ENCODE results near the gene IL1RAP.

IL1RAP gene

DNA sequence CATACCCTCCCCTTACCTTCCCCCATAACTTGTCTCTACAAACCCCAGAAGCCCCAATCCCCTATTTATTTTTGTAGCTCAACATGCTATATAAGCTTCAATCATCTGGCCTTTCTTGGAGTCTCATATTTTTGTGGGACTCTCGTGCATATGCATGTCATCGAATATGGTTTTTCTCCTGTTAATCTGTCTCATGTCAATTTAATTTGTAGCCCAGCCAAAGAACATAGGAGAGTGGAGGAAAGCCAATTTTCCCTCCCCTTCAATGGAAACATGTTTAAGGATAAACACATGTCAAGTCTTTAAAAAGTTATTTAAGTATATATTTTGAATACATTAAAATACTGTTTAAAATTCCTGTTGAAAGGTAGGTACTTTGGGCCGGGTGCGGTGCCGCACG, 176.4 kb downstream of the IL1RAP start:
- H3K4me3 ChIP-seq (ENCODE audit: low read depth, low read length): no peak overlapping the region
- TF ChIP-seq MYC (IDR thresholded peaks at IDR 0.05; ENCODE audit: low read depth, low read length) (no peak), POLR2A (IDR thresholded peaks at IDR 0.05; ENCODE audit: extremely low read depth, insufficient read length) (no peak), MAX (IDR thresholded peaks at IDR 0.05; ENCODE audit: low read depth, low read length) (no peak)
- TF ChIP-seq, protein P1, sequence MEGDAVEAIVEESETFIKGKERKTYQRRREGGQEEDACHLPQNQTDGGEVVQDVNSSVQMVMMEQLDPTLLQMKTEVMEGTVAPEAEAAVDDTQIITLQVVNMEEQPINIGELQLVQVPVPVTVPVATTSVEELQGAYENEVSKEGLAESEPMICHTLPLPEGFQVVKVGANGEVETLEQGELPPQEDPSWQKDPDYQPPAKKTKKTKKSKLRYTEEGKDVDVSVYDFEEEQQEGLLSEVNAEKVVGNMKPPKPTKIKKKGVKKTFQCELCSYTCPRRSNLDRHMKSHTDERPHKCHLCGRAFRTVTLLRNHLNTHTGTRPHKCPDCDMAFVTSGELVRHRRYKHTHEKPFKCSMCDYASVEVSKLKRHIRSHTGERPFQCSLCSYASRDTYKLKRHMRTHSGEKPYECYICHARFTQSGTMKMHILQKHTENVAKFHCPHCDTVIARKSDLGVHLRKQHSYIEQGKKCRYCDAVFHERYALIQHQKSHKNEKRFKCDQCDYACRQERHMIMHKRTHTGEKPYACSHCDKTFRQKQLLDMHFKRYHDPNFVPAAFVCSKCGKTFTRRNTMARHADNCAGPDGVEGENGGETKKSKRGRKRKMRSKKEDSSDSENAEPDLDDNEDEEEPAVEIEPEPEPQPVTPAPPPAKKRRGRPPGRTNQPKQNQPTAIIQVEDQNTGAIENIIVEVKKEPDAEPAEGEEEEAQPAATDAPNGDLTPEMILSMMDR (IDR thresholded peaks at IDR 0.05; ENCODE audit: low read depth, low read length): no peak
- DNase-seq (ENCODE audit: low read depth): no peak

DNA sequence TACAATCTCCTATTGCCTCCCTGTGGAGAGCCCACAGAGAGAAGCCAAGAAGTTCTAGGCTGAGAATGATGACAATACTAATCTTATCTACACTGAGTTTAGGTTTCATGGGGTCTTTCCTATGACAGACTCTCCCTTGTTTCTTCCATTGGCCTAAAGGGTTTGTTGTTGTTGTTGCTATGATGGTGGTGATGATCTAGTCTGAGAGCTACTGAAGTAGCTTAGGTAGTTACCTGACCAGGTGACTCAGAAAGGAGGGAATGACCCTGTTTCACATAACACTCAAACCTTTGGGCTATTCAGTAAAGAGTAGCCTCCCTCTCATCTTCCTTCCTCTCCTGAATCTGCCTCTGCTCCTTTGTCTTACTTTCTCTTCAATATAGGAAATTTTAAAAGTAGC, 178.4 kb downstream of the IL1RAP start:
- TF ChIP-seq MYC (IDR thresholded peaks at IDR 0.05; ENCODE audit: low read depth, low read length): no peak
- TF ChIP-seq POLR2A (IDR thresholded peaks at IDR 0.05; ENCODE audit: extremely low read depth, insufficient read length): no peak
- no peak for TF ChIP-seq MAX (IDR thresholded peaks at IDR 0.05; ENCODE audit: low read depth, low read length)
- TF ChIP-seq, protein P1 (IDR thresholded peaks at IDR 0.05; ENCODE audit: low read depth, low read length): no peak
- H3K4me3 ChIP-seq (ENCODE audit: low read depth, low read length): no peak overlapping the region
- DNase-seq (ENCODE audit: low read depth): no peak

- DNase-seq (ENCODE audit: low read depth): no peak
- no peak overlapping the region for H3K4me3 ChIP-seq (ENCODE audit: low read depth, low read length)
- TF ChIP-seq MYC (IDR thresholded peaks at IDR 0.05; ENCODE audit: low read depth, low read length) (no peak), POLR2A (IDR thresholded peaks at IDR 0.05; ENCODE audit: extremely low read depth, insufficient read length) (no peak), MAX (IDR thresholded peaks at IDR 0.05; ENCODE audit: low read depth, low read length) (no peak)
- TF ChIP-seq, protein P1 (IDR thresholded peaks at IDR 0.05; ENCODE audit: low read depth, low read length): no peak
Measured at GRCh38 chr3:190694335-190695001, 180.6 kb downstream of the IL1RAP start.

DNA sequence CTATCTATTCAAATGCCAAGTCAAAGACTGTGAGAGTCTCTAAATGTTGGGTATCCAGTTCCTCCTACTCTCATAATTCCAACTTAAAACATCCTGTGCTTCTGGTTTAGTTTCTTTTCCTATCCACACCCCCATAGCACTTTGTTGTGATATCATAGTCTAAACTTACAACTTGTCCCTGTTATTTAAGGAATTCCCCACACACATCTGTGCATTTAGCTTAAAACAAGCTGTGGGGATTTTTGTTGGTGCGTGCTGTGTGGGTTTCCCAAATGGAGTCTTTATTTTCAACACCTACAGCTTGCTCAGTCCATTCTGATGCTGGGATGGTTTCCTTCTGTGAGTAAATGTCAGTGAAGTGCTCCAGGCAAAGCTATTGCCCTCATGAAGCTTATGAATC, 181.3 kb downstream of the IL1RAP start:
- DNase-seq (ENCODE audit: low read depth): no peak
- no peak overlapping the region for H3K4me3 ChIP-seq (ENCODE audit: low read depth, low read length)
- TF ChIP-seq MYC (IDR thresholded peaks at IDR 0.05; ENCODE audit: low read depth, low read length): no peak
- TF ChIP-seq MAX (IDR thresholded peaks at IDR 0.05; ENCODE audit: low read depth, low read length): no peak
- TF ChIP-seq POLR2A (IDR thresholded peaks at IDR 0.05; ENCODE audit: extremely low read depth, insufficient read length): no peak
- TF ChIP-seq, protein P1 (IDR thresholded peaks at IDR 0.05; ENCODE audit: low read depth, low read length): no peak

DNA sequence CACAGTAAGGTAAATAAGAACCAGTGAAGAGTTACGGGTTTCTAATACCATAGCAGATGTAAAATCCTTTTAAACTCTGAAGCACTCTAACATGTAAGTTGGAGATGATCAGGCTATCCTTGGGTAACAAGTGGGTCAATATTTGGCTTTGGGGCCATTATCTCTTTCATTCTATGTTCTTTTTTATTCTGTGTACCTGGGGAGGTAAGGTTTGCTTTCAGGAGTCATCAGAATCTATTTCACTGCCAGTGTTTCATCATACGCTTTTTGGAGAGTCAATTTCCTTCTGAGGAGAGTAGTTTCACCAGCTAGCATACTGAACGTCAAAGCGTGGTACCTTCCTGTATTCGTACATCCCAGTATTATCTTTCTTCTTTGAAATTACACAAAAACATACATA, 182.1 kb downstream of the IL1RAP start:
- DNase-seq (ENCODE audit: low read depth): no peak
- TF ChIP-seq POLR2A (IDR thresholded peaks at IDR 0.05; ENCODE audit: extremely low read depth, insufficient read length): no peak
- no peak for TF ChIP-seq MAX (IDR thresholded peaks at IDR 0.05; ENCODE audit: low read depth, low read length)
- no peak for TF ChIP-seq MYC (IDR thresholded peaks at IDR 0.05; ENCODE audit: low read depth, low read length)
- TF ChIP-seq, protein P1 (IDR thresholded peaks at IDR 0.05; ENCODE audit: low read depth, low read length): no peak
- no peak overlapping the region for H3K4me3 ChIP-seq (ENCODE audit: low read depth, low read length)
